Hindlimb muscle (tissue), 1 donor: ENCODE measurements around the gene CACTIN. TPM values are rescaled to one million over a fixed set of nuclear protein-coding genes. Genes with fewer than 3 reads are reported as not detected.

Experiments
- DNase-seq: peaks from one replicate; pipeline ENCODE4 v3.0.0-alpha.2; 2013
- polyA plus RNA-seq: library from polyadenylated mRNA; unstranded; fragments of 120-200 nt; gene quantifications from one replicate; pipeline ENCODE4 v1.2.1, GENCODE V29; 2013; ENCODE audit not compliant: insufficient read length

The CACTIN gene
- polyA plus RNA-seq, 1 donor, result 25.3 TPM

GRCh38 chr19:3608750-3609322 is 17.8 kb downstream of the CACTIN start:
- no peak for DNase-seq

- DNase-seq, result no peak
Observed at GRCh38 chr19:3608079-3608641, 18.4 kb downstream of the CACTIN start.

- DNase-seq, result peak; percentile 48
Observed at GRCh38 chr19:3607303-3608078, 19.1 kb downstream of the CACTIN start.

- peak; percentile 54 for DNase-seq
Observed at GRCh38 chr19:3606690-3607289, 19.8 kb downstream of the CACTIN start, which contains the start of gene TBXA2R. Gene TBXA2R, minus strand, starts transcription at chr19:3606875. Its CDS starts 6,241 bp downstream, at chr19:3600634.

- no peak for DNase-seq
Observed at GRCh38 chr19:3606174-3606689, 20.4 kb downstream of the CACTIN start.

GRCh38 chr19:3605770-3606169 is 20.8 kb downstream of the CACTIN start:
- no peak for DNase-seq

GRCh38 chr19:3605361-3605760 is 21.2 kb downstream of the CACTIN start:
- no peak for DNase-seq

- no peak for DNase-seq
Observed at GRCh38 chr19:3604987-3605343, 21.6 kb downstream of the CACTIN start.

GRCh38 chr19:3604227-3604986 is 22.2 kb downstream of the CACTIN start:
- DNase-seq, result no peak

- no peak for DNase-seq
Observed at GRCh38 chr19:3603121-3603811, 23.3 kb downstream of the CACTIN start.

- DNase-seq, result no peak
Observed at GRCh38 chr19:3601021-3601420, 25.6 kb downstream of the CACTIN start.

- DNase-seq, result no peak
Observed at GRCh38 chr19:3599776-3600187, 26.8 kb downstream of the CACTIN start.

GRCh38 chr19:3595521-3596061 is 31.0 kb downstream of the CACTIN start:
- DNase-seq, result no peak

- no peak for DNase-seq
Observed at GRCh38 chr19:3593156-3593555, 33.4 kb downstream of the CACTIN start.

- no peak for DNase-seq
Observed at GRCh38 chr19:3591876-3592613, 34.5 kb downstream of the CACTIN start.

GRCh38 chr19:3590991-3591659 is 35.5 kb downstream of the CACTIN start:
- DNase-seq, result no peak

- DNase-seq, result no peak
Observed at GRCh38 chr19:3589949-3590348, 36.6 kb downstream of the CACTIN start.

GRCh38 chr19:3589439-3589838 is 37.2 kb downstream of the CACTIN start:
- no peak for DNase-seq

- no peak for DNase-seq
Observed at GRCh38 chr19:3586707-3587346, 39.8 kb downstream of the CACTIN start.
